ENCODE results near the gene DNAH6. TPM values are rescaled to one million over a fixed set of nuclear protein-coding genes. Genes with fewer than 3 reads are reported as not detected.

DNAH6 gene
- total RNA-seq, 1 donor from 2014 or later: 0.14 TPM

DNA sequence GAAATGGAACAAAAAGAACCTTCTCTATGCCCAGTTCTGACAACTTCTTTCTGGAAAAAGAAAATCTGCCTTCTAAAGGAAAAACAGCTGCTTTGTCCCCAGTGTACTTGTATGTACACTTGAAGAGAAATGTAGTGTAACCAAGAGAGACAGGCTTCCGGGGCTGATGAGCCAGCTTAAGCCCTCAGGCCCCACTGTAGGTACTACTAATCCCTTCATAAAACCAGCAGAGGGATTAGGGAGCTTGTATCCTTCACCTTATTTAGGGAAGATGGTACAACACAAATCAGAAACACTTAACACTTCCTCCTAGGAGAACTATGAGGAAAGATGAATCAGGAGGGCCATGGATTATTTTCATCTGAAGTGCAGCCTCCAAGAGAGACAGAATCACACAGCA lies 38.4 kb upstream of the DNAH6 start:
- TF ChIP-seq, protein P1, sequence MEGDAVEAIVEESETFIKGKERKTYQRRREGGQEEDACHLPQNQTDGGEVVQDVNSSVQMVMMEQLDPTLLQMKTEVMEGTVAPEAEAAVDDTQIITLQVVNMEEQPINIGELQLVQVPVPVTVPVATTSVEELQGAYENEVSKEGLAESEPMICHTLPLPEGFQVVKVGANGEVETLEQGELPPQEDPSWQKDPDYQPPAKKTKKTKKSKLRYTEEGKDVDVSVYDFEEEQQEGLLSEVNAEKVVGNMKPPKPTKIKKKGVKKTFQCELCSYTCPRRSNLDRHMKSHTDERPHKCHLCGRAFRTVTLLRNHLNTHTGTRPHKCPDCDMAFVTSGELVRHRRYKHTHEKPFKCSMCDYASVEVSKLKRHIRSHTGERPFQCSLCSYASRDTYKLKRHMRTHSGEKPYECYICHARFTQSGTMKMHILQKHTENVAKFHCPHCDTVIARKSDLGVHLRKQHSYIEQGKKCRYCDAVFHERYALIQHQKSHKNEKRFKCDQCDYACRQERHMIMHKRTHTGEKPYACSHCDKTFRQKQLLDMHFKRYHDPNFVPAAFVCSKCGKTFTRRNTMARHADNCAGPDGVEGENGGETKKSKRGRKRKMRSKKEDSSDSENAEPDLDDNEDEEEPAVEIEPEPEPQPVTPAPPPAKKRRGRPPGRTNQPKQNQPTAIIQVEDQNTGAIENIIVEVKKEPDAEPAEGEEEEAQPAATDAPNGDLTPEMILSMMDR (IDR thresholded peaks at IDR 0.05; ENCODE audit: borderline replicate concordance): no peak
- Histone ChIP-seq H3K36me3 (no peaks in the 10 kb centered on the region), H3K27ac (replicated peaks) (no peak overlapping the region), H3K27me3 (ENCODE audit: low read depth) (no peaks in the 10 kb centered on the region), H3K4me1 (no peaks in the 10 kb centered on the region), H3K4me3 (no peak overlapping the region), H3K9me3 (replicated peaks) (peaks cover 23% of the 10 kb centered on the region)
- DNase-seq: no peak
- intact Hi-C loops (cut with micrococcal nuclease): no loop called here

DNA sequence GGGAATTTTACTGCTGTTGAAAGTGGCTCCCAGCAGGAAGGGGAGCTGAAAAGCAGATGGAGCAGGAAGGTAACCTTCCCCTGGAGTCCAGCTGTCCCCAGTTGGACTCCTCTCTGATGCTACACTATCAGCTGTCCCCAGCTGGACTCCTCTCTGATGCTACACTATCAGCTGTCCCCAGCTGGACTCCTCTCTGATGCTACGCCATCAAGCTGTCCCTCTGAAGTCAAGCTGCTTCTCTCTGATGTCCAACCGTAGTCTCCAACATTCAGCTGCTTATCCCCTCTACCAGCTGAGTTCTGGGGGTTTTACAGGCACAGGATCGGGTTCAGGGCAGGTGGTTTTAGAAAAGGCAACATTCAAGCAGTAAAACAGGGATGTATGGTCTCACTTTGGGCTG lies 37.4 kb upstream of the DNAH6 start:
- Histone ChIP-seq H3K4me3 (no peak overlapping the region), H3K4me1 (no peaks in the 10 kb centered on the region), H3K27me3 (ENCODE audit: low read depth) (no peaks in the 10 kb centered on the region), H3K9me3 (replicated peaks) (peaks cover 23% of the 10 kb centered on the region), H3K36me3 (no peaks in the 10 kb centered on the region), H3K27ac (replicated peaks) (no peak overlapping the region)
- intact Hi-C loops (cut with micrococcal nuclease): no loop called here
- TF ChIP-seq, protein P1 (IDR thresholded peaks at IDR 0.05; ENCODE audit: borderline replicate concordance): no peak
- no peak for DNase-seq

DNA sequence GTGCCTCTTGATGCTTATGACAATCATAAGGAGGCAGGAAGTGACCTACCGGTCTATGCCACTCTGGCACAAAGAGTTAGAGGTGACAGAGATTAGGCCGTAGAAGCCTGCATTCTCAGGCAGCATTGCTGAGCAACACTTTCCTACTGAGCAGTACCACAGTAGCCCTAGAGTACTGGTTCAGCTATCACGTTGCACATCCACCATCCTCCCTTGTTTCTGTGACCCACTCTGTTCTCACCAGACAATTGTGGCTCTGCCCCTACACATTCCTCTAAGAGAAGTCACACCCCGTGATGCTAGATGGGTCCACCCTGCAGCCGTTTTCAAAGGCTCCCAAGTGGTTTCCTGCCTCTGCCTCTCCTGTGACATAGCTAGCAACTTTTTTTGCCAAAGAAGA lies 34.6 kb upstream of the DNAH6 start:
- intact Hi-C loops (cut with micrococcal nuclease): no loop called here
- H3K4me3 ChIP-seq: no peak overlapping the region
- TF ChIP-seq, protein P1 (IDR thresholded peaks at IDR 0.05; ENCODE audit: borderline replicate concordance): no peak
- no peak overlapping the region for H3K27ac ChIP-seq (replicated peaks)
- H3K36me3 ChIP-seq: no peaks in the 10 kb centered on the region
- DNase-seq: no peak
- H3K4me1 ChIP-seq: peaks cover 6% of the 10 kb centered on the region
- H3K9me3 ChIP-seq (replicated peaks): peaks cover 17% of the 10 kb centered on the region
- no peaks in the 10 kb centered on the region for H3K27me3 ChIP-seq (ENCODE audit: low read depth)

DNA sequence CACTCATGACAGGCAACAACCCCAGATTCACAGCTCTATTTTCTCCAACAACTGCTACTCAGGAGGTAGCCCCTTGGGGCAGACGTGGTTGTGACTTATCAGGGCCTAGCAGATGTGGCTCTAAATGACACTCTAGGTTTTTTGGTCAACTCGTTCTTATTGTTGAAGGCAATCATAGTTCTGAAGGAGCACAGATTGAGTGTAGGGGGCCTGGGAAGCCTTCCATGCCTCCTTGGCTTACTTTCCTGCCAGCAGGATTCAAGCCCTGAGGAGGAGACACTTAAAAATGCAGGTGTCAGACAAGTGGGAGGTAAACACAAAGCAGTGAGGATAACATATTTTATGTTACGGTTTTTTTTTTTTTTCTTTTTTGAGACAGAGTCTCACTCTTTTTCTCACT lies 33.7 kb upstream of the DNAH6 start:
- H3K36me3 ChIP-seq: no peaks in the 10 kb centered on the region
- peaks cover 13% of the 10 kb centered on the region for H3K4me1 ChIP-seq
- no peaks in the 10 kb centered on the region for H3K27me3 ChIP-seq (ENCODE audit: low read depth)
- H3K9me3 ChIP-seq (replicated peaks): peaks cover 8% of the 10 kb centered on the region
- H3K27ac ChIP-seq (replicated peaks): no peak overlapping the region
- intact Hi-C loops (cut with micrococcal nuclease): no loop called here
- H3K4me3 ChIP-seq: no peak overlapping the region
- no peak for DNase-seq
- TF ChIP-seq, protein P1 (IDR thresholded peaks at IDR 0.05; ENCODE audit: borderline replicate concordance): no peak

DNA sequence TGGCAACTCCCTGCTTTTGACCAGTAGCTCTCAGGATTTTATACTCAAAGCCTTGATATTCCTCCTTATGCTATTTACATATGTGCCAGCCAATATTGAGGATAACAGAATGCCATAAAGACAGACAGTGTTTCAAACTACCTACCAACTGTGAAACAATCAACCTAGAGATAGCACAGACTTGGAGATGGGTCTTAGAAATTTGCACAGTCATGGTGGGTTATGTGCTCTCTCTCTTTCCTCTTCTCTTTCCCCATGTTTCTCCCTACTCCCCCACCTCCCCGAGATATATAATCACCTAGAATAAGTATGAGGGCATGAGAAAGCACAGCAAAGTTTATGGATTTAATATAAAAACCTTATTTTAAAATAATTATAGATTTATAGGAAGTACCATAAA lies 33.0 kb upstream of the DNAH6 start:
- H3K27ac ChIP-seq (replicated peaks): no peak overlapping the region
- intact Hi-C loops (cut with micrococcal nuclease): no loop called here
- H3K4me3 ChIP-seq: no peak overlapping the region
- TF ChIP-seq, protein P1 (IDR thresholded peaks at IDR 0.05; ENCODE audit: borderline replicate concordance): no peak
- no peaks in the 10 kb centered on the region for H3K36me3 ChIP-seq
- no peak for DNase-seq
- peaks cover 17% of the 10 kb centered on the region for H3K4me1 ChIP-seq
- H3K27me3 ChIP-seq (ENCODE audit: low read depth): no peaks in the 10 kb centered on the region
- H3K9me3 ChIP-seq (replicated peaks): peaks cover under 1% of the 10 kb centered on the region
